HFF-Myc (cell line): Measurements from ENCODE around the gene MICOS13.

Source experiments
- DNase-seq: peaks from one replicate; pipeline ENCODE4 v3.0.0-alpha.2; 2011; ENCODE audit warnings: low read depth; ENCODE audit errors: extremely low read depth
- H3K4me3 ChIP-seq: replicated peaks from 2 replicates; pipeline ENCODE4 v1.5.1; 2011; ENCODE audit warnings: low read depth, mild to moderate bottlenecking, control low read depth, low read length
- TF ChIP-seq, protein P1 (sequence below): IDR thresholded peaks from 2 replicates; pipeline ENCODE4 v1.5.1; 2012; ENCODE audit warnings: mild to moderate bottlenecking, low read depth, low read length, control low read depth; ENCODE audit errors: missing control alignments

MICOS13 gene

DNA sequence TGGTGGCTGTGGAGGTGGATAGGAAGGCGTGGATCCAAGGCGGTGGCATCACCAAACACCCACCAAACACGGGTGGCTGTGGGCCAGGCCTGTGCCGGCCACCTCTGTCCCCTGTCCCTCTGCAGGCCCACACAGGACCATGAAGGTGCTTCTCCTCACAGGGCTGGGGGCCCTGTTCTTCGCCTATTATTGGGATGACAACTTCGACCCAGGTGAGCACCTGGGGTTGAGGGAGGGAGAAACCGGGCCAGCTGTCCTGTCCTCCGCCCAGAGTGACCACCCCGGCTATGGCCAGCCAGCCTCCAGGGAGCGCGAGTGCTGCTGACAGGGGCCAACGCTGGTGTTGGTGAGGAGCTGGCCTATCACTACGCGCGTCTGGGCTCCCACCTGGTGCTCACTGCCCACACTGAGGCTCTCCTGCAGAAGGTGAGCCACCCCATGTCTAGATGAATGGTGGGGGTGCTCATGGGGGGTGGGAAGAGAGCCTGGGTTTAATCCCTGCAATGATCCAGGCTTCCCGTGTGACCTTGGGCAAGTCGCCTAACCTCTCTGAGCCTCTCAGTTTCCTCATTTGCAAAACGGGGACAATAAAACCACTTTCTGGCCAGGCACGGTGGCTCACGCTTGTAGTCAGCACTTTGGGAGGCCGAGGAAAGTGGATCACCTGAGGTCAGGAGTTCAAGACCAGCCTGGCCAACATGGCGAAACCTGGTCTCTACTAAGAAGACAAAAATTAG lies 4.5 kb upstream of the MICOS13 start:
- DNase-seq: no peak
- no peak overlapping the region for H3K4me3 ChIP-seq
- TF ChIP-seq, protein P1, sequence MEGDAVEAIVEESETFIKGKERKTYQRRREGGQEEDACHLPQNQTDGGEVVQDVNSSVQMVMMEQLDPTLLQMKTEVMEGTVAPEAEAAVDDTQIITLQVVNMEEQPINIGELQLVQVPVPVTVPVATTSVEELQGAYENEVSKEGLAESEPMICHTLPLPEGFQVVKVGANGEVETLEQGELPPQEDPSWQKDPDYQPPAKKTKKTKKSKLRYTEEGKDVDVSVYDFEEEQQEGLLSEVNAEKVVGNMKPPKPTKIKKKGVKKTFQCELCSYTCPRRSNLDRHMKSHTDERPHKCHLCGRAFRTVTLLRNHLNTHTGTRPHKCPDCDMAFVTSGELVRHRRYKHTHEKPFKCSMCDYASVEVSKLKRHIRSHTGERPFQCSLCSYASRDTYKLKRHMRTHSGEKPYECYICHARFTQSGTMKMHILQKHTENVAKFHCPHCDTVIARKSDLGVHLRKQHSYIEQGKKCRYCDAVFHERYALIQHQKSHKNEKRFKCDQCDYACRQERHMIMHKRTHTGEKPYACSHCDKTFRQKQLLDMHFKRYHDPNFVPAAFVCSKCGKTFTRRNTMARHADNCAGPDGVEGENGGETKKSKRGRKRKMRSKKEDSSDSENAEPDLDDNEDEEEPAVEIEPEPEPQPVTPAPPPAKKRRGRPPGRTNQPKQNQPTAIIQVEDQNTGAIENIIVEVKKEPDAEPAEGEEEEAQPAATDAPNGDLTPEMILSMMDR: no peak

DNA sequence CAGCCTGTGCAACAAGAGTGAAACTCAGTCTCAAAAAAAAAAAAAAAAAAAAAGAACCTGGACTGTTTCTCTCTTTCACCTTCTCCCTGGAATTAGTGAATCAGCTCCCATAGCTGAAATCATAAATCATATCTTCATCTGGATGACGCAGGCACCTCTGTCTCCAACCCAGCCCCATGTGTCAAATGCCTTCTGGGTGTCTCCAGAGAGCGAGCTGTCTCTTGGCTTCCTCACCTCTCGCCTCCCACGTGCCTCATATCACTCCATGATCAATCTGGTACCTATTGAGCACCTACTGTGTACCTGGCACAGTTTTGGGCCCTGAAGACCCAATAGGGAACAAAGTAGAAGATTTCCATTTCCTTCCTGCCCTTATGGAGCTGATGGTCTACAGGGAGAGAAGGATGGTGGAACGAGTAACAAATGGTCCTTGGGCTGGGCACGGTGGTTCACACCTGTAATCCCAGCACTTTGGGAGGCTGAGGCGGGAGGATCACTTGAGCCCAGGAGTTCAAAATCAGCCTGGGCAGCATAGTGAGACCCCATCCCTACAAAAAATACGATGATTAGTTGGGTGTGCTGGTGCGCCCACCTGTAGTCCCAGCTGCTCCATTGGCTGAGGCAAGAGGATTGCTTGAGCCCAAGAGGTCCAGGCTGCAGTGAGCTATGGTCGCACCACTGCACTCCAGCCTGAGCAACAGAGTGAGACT lies 3.0 kb upstream of the MICOS13 start:
- no peak overlapping the region for H3K4me3 ChIP-seq
- TF ChIP-seq, protein P1: no peak
- DNase-seq: no peak

DNA sequence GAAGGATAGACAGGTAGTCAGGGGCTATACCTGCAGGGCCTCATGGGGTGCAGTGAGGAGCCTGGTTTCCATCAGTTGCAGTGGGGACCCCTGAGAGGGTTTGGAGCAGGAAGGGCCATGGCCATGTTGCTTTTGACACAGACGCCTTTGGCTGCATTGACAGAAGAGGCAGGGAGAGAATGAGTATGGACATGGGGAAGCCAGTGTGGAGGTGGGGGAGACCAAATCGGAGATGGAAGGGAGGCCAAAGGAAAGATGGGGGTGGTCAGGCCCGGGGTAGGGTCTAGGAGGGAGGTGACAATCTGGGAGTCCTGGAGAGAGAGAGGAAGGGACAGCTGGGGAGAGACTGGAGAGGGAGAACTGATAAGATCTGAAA lies 1.8 kb upstream of the MICOS13 start:
- TF ChIP-seq, protein P1: no peak
- no peak overlapping the region for H3K4me3 ChIP-seq
- DNase-seq: no peak

DNA sequence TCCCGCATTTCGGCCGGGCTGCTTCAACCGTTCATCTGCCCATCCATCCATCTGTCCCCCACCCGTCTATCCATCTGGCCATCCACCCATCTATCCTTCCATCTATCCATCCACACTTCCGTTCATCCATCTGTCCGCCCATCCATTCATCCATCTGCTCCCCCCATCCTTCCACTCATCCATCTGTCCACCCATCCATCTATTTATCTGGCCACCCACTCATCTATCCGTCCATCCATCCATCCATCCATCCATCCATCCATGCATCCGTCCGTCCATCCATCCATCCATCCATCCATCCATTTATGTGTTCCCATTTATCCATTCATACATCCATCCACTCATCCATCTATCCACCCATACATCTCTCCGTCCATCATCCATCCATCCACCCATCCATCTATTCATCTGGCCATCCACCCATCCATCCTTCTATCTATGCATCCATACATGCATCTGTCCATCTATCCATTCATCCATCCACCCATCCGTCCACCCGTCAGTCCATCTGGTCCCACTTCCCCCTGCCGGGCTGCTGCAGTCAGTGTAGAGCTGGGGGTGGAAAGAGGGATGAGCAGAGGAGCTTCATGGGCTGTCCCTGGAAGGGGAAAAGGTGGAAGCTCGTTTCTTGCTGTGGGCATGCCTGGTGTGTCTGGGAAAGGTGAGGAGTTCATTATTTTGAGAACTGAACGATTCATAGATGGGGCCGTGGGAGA lies 1.2 kb upstream of the MICOS13 start:
- TF ChIP-seq, protein P1: no peak
- H3K4me3 ChIP-seq: peak overlapping the region; percentile 99
- DNase-seq: no peak

DNA sequence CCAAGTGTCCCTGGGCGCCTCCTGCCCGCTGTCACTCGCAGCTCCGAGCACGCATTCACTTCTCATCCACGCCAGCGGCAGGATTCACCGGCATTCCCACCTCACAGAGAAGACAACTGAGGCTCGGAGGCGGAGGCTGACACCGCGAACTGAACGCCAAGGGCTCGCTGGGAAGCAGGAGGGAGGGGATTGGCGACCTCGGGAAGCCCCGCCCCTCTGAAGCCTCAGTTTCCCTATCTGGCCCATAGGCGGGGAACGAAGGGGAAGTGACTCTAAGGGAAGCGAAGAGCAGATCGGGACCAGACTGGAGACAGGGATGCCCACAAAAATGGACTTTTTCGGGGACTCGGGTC lies 256 bp downstream of the MICOS13 start:
- TF ChIP-seq, protein P1: no peak
- no peak for DNase-seq
- H3K4me3 ChIP-seq: peak overlapping the region; percentile 99

DNA sequence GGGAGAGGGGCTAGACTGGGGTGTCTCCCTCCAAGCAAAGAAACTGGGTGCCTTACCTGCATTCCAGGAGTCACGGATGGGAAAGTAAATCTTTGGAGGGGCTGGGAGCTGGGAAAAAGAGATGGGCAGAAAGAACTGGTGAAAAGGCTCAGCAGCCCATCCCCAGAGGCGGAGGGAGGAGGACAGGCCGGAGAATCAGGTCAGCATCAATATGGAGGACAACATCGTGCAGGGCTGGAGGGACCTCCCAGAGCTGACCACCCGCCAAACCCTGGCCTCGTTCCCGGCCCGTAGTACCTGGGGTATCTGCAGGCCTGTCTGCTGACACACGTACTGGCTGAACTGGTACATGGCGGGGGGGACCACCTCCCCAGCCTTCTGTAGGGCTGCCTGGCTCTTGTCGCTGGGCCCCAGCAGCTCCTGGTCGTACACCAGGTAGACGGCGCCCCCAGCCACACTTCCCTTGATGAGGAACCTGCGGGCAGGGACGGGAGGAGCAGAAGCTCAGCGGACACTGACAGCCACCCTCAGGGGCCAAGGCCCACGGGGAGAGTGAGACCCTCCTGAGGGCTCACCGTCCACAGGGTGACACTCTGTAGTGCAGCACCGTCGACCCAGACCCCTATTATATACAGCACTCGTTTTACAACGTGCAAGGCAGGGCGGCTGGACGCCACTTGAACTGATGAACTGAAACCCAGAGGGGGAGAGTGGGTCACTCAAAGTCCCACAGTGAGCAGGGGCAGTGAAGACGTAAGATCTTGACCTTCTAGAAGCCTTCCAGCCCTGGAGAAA lies 830 bp downstream of the MICOS13 start:
- TF ChIP-seq, protein P1: no peak

More for the DNA sequence above, 830 bp downstream of the MICOS13 start:
- no peak for DNase-seq
- peak overlapping the region; percentile 99 for H3K4me3 ChIP-seq
